ENCODE measurements around the gene TRAF5.

The TRAF5 gene

GRCh38 chr1:211327346-211327921 lies 801 bp downstream of the TRAF5 start:
- DNase-seq (ENCODE audit: low read depth in 2 of 3, low spot score in 2 of 3) = no peak

GRCh38 chr1:211328084-211328694 lies 1.6 kb downstream of the TRAF5 start:
- no peak for DNase-seq (ENCODE audit: low read depth in 2 of 3, low spot score in 2 of 3)

GRCh38 chr1:211328866-211329475 lies 2.3 kb downstream of the TRAF5 start:
- no peak for DNase-seq (ENCODE audit: low read depth in 2 of 3, low spot score in 2 of 3)

- DNase-seq (ENCODE audit: low read depth in 2 of 3, low spot score in 2 of 3) = no peak
Measured at GRCh38 chr1:211329764-211330201, 3.1 kb downstream of the TRAF5 start.

GRCh38 chr1:211330282-211330936 lies 3.8 kb downstream of the TRAF5 start:
- no peak for DNase-seq (ENCODE audit: low read depth in 2 of 3, low spot score in 2 of 3)

GRCh38 chr1:211331011-211331709 lies 4.5 kb downstream of the TRAF5 start:
- DNase-seq (ENCODE audit: low read depth in 2 of 3, low spot score in 2 of 3) = no peak

GRCh38 chr1:211332036-211332616 lies 5.5 kb downstream of the TRAF5 start:
- no peak for DNase-seq (ENCODE audit: low read depth in 2 of 3, low spot score in 2 of 3)

- no peak for DNase-seq (ENCODE audit: low read depth in 2 of 3, low spot score in 2 of 3)
Measured at GRCh38 chr1:211332830-211333229, 6.2 kb downstream of the TRAF5 start.

- no peak for DNase-seq (ENCODE audit: low read depth in 2 of 3, low spot score in 2 of 3)
Measured at GRCh38 chr1:211333906-211334305, 7.3 kb downstream of the TRAF5 start.

GRCh38 chr1:211334986-211335385 lies 8.4 kb downstream of the TRAF5 start:
- DNase-seq (ENCODE audit: low read depth in 2 of 3, low spot score in 2 of 3) = no peak

- no peak for DNase-seq (ENCODE audit: low read depth in 2 of 3, low spot score in 2 of 3)
Measured at GRCh38 chr1:211335522-211336157, 9.0 kb downstream of the TRAF5 start.

GRCh38 chr1:211336161-211336560 lies 9.5 kb downstream of the TRAF5 start:
- no peak for DNase-seq (ENCODE audit: low read depth in 2 of 3, low spot score in 2 of 3)

- no peak for DNase-seq (ENCODE audit: low read depth in 2 of 3, low spot score in 2 of 3)
Measured at GRCh38 chr1:211336775-211337174, 10.1 kb downstream of the TRAF5 start.

- DNase-seq (ENCODE audit: low read depth in 2 of 3, low spot score in 2 of 3) = no peak
Measured at GRCh38 chr1:211337430-211338223, 11.0 kb downstream of the TRAF5 start.

- DNase-seq (ENCODE audit: low read depth in 2 of 3, low spot score in 2 of 3) = no peak
Measured at GRCh38 chr1:211338224-211338620, 11.6 kb downstream of the TRAF5 start.

- no peak for DNase-seq (ENCODE audit: low read depth in 2 of 3, low spot score in 2 of 3)
Measured at GRCh38 chr1:211339631-211340041, 13.0 kb downstream of the TRAF5 start.

- DNase-seq (ENCODE audit: low read depth in 2 of 3, low spot score in 2 of 3) = no peak
Measured at GRCh38 chr1:211340622-211341507, 14.2 kb downstream of the TRAF5 start.

- no peak for DNase-seq (ENCODE audit: low read depth in 2 of 3, low spot score in 2 of 3)
Measured at GRCh38 chr1:211341999-211342398, 15.4 kb downstream of the TRAF5 start.

- no peak for DNase-seq (ENCODE audit: low read depth in 2 of 3, low spot score in 2 of 3)
Measured at GRCh38 chr1:211343607-211344006, 17.0 kb downstream of the TRAF5 start.

All from activated CD8-positive, alpha-beta memory T cell treated with anti-CD3 and anti-CD28 coated beads for 48 hours (primary cell).